GM18870 (cell line): ENCODE data around the gene LBH.

Experiments used
- ATAC-seq: cut with Tn5 transposase; IDR thresholded peaks from one replicate; pipeline ENCODE4 v1.9.1; 2021; ENCODE audit warnings: moderate library complexity; ENCODE audit not compliant: unreplicated experiment

LBH gene

DNA sequence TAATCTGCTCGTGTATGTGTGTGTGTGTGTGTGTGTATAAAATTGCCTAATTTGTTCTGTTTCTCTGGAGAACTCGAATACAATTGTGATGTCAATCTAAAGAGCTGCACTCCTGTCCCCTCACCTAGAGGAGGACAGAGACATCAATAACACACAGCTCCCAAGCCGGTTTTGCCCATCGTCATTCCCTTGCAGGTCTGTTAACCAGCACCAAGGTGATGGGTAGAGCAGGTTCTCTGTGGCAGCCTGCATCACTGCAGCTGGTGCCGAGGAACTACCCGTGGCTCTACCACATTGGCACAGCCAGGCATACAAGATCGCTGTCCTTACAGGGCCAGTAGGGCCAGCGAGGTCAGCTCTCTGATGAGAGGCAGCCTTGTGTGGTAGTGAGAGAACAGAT, 41.0 kb downstream of the LBH start:
- ATAC-seq, result no peak

DNA sequence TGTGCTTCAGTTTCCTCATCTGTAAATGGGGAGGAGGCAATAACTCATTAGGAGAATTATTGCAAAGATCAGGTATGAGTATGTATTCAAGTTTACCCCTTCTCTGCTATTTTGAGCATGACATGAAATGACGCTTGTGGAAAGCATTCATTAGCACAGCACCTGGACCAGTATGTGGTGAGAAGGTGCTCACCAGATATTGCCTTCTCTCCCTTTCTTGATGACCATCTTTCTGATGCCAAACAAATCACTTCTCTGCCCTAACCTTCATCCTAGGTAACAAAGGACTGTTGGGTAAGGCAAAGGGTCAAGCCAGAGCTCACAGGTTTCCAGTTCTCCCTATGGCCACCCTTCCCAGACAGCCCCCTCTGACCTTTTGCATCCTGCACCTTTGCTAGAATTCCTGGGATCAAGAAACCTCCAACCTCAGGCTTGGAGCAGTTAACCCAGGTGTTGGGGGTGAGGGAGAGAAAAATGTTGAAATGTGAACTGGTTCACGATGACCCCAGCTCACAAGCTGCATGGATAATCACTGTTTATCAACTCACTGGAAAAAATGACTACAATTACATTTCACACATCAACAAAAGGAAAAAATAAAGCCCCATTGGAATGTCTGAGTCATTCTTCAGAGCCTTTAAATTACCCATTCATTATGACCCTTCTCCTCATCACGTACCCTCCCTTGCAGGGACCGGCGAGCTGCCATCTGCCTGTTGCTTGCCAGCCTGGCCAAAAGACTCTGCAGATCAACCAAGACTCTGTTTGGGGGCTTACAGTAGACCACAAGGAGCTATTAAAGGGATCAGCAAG, 41.6 kb downstream of the LBH start:
- ATAC-seq, result no peak

DNA sequence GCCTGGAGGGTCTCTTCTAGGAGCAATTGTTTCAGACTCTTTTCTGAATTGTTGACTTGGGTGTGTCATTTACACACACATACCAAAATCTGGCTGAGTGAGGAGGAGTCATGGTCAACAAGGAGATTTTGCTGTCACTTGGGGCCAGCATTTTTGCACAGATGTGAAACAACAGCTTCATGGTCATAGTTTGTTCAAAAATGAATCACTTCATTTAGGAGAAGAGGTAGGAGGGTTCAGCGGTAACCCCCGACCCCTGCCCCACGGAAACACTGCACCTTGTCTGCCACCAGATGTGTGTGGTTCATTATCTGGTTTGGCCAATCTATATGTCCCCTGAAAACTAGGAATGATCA, 42.2 kb downstream of the LBH start:
- ATAC-seq, result no peak

- no peak for ATAC-seq
Measured at GRCh38 chr2:30275256-30275655, 43.9 kb downstream of the LBH start.

DNA sequence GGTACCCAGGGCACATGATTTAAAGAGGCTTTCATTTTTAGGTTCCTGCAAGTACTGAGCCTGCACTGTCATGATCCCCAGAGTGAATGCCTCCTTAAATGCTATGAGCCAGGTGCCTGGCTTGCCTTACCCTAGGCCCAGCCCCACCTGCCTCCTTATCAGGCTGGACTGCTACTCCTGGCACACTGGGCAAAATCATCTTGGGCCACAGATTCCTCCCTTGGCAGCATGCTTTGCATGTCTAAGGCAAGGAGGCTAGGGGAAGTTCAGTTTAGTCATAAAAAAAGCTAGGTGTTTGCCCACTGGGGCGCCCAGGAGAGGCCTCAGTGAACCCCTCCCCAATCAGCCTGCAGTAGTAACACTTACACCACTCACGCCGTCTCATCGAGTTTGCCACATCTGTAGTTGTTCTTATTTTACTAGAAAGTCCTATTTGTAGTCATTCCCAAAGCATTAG, 45.1 kb downstream of the LBH start:
- ATAC-seq, result no peak

DNA sequence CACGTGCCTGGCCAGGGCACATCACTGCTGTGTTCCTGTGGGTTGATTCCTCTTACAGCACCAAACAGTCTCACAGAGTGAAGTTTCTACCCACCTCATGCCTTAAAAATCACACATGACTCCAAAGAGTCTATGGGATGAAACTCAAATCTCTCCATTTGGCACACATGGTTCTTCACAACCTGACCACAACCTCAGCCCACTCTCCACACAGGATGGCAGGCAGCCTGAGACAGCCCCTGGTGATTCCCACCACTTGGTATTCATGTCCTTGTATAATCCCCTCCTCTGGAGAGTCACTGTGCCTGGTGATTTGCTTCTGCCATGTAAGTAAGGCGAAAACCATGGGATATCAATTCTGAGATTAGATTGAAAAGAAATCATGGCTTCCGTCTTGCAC, 46.2 kb downstream of the LBH start:
- ATAC-seq, result no peak

DNA sequence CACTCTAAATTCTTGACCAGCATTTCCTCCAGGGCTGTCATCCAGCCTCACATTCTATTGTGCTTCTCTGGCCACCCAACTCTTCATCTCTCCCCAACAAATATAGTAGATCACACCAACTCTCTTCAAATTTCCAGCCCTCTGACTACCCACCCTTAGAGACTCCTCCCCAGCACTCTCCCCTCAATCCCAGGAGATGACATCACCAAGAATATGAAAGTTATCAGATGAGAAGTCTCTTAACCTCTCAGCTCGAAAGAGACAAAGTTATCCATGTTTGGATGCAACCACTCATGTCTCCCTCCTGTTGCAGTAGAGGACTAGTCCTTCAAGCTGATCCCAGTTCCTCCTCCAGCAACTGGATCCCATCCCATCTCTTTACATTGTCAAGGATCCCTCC, 47.1 kb downstream of the LBH start:
- ATAC-seq, result no peak

GRCh38 chr2:30280596-30281434, 49.5 kb downstream of the LBH start:
- ATAC-seq, result no peak

DNA sequence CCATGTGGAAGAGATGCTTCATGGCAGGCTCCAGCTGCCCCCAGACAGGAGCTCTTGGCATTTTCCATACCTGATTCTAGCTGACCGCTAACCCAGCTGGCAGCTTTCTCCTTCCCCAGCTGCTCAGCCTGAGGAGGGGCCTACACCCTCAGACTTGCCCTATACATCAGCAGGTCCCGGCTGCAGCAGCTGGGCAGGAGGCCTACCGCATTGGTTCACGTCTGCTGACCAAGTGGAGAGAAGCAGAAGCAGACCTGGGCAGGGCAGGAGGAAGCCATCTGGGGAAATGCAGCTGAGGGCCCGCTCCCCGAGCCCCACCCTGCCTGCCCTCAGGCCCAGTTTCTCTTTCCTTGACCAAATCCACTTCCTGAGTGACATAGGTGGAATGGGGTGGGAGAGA, 50.7 kb downstream of the LBH start:
- no peak for ATAC-seq

DNA sequence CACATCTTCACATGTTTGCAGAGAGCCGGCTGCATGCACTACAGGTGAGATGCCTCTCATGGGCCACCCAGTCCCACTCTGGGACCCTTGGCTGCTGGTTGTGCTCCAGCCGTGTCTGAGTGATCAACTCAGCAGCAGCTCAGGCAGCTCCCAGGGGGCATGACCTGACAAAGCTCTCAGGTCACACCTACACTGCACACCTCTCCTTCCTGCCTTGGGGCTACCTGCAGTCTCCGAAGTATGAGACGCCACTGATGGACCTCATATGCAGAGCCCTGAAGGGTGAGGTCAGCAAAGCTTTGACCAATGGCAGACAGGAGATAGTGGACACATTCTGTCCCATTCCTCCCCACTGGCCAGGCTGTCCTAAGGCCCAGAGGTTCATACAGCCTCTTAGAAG, 51.4 kb downstream of the LBH start:
- no peak for ATAC-seq

DNA sequence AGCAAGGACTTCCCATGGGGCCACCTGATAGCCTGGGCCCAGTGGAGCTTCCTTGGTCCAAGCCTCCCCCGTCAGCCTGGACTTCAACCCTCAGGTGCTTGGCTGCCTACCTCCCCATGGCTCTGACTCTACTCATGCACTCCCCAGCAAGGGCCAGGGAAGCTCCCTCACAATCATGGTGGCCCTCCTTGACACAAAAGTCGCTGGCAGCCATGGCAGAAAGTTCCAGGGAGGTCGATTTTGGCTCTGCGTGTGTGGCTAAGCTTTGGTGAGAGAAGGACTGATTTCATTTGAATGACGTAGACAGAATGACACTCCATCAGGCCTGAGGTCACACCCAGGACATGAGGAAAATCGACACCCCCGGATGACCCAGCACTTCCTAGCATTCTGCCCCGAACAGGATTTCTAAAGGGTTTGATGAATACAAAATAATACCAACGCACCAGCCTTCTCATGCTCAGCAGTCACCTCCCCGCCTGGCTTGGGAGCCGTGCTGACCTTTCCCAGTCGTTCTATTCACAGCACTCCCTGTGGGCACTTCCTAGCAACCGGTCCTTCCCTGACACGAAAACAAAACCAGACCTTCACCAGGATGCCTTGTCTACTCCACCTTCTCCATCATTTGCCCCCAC, 52.7 kb downstream of the LBH start:
- ATAC-seq, result no peak

- ATAC-seq, result no peak
Measured at GRCh38 chr2:30285758-30286157, 54.4 kb downstream of the LBH start.

DNA sequence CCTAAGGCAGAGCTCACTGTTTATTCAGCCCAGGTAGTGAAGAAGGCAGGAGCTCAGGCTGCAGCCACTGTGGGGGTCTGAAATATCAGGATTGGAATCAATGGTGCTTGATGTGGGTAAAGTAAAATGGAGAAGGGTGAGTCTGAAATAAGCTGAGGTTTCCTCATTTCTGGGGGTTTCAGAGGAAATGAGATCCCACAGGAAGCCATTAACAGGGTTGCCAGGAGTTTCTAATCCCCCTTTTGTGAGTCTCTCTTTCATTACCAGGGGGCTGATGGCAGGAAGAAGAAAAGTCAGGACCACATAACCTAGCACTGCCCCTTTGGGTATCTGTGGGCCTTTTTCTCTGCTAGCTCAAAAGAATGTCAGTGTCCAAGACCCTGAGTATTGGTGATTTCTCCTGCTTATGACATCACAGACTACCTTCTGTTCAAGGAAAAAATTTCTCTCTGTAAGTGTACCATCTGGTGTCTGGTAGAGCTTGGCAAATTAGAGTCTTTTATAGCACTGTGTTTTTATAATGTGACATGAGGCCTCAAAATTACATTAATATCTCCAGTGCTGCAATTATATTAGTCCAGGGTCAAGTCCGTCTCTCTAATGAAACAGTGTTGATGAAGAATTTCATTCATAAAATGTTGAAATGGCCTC, 56.0 kb downstream of the LBH start:
- ATAC-seq, result no peak

DNA sequence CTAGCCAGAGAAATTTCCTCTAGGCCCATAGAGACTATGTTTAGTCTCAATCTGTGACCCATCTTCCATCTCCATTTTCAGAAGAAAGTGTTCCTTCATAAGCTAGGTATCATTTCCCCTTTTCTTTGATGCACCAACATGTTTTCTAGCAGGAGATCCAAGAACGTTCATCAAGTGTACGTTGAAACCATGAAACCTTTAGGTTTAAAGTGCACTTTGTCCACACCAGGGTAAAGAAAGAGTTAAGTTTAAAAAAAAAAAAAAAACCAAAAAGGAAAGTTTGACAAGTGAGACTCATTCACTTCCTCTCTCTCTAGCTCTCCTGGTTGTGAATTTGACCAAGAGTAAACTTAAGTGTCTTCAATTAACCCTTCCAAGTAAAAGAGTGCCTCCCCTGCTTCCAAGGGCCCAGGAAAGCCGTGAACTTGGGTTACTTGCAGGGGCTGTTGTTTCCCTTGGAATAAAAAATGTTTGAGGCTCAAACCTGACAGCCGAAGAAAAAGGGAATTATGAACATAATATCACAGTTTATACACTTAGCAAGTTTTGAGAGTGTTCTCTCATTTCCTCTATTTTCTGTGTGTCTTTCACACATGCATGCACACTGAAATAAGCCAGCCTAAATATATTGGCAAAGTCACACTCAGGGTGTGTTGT, 56.7 kb downstream of the LBH start:
- ATAC-seq, result peak; percentile 58

DNA sequence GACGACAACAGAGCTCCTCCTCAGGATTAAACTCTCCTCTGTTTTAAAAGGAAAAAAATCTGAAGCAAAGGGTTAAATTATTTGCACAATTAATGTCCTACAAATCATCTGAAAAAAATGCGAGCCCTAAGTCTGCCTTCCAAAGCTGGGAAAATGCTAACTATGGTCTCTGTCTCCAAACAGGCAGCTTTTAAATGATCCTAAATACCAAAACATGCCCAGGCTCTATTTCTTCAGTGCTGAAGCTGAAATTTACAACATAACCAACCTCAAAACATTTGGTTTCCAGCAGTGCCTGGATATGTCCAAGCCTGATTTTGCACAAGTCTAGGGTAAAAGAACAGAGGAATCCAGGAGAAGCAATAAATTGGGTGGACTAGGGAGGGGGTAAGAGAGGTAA, 57.2 kb downstream of the LBH start:
- no peak for ATAC-seq

- no peak for ATAC-seq
Measured at GRCh38 chr2:30293303-30293921, 62.1 kb downstream of the LBH start.

DNA sequence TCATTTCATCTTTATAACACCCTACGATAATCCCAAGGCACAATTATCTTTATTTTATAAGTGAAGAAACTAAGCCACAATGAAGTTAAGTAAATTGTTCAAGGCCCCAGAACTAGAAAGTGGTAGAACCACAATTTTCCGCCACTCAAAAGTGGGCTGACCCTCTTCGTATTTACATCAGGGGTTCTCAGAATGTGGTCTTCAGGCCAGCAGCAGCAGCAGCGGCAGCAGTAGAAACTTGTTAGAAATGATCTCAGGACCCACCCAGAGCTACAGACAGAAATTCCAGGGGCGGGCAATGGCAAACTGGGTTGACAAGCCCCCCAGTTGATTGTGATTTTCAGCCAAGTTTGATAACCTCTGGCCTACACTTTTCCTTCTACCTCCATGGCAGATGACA, 62.8 kb downstream of the LBH start:
- ATAC-seq, result no peak

- no peak for ATAC-seq
Measured at GRCh38 chr2:30296496-30296895, 65.2 kb downstream of the LBH start.

- peak; percentile 58 for ATAC-seq
Measured at GRCh38 chr2:30298302-30298701, 67.0 kb downstream of the LBH start.

- ATAC-seq, result no peak
Measured at GRCh38 chr2:30300122-30300455, 68.8 kb downstream of the LBH start.
